ENCODE data around the gene CLMN.

The CLMN gene

DNA sequence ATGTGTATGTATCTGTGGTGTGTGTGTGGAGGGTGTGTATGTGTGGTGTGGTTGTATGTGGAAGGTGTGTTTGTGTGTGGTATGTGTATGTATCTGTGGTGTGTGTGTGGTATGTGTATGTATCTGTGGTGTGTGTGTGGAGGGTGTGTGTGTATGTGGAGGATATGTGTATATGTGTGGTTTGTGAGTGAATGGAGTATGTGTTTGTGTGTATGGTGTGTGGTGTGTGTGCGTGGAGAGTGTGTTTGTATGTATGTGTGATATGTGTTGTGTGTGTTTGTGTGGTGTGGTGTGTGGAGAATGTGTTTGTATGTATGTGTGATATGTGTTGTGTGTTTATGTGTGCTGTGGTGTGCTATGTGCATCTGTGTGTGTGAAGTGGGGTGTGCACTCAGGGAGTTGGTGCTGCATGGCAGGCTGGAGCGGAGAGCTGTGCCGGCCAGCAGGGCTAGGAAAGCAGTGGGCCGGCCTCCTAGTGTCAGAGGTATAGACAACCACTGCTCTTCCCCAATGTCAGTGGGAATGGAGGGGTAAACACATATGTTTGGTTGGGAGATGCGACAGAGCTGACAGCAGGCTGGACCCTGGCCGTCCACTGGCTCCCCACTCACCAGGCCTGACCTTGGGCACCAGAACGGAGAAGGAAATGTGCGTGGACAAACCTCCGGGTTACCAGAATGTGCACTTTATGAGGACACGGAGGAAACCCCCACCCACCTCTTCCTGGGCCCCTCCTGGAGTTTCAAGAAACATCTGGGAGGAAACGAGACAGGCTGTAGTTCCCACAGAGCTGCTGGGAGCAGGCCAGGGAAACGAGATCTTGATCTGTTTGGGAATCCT, 60.7 kb downstream of the CLMN start:
- TF ChIP-seq CTCF (IDR thresholded peaks at IDR 0.05): no peak

DNA sequence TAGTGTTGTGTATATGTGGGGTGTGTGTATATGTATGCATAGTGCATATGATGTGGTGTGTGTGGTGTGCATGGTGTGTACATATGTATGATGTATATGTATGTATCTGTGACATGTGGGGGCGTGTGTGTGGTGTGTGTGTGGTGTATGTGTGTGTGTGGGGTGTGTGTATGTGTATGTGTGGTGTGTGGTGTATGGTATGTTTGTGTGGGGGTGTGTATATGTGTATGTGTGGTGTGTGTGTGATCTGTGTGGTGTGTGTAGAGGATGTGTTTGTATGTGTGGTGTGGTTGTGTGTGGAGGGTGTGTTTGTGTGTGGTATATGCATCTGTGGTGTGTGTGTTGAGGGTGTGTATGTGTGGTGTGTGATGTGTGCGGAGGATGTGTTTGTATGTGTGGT, 61.6 kb downstream of the CLMN start:
- TF ChIP-seq CTCF (IDR thresholded peaks at IDR 0.05): no peak

DNA sequence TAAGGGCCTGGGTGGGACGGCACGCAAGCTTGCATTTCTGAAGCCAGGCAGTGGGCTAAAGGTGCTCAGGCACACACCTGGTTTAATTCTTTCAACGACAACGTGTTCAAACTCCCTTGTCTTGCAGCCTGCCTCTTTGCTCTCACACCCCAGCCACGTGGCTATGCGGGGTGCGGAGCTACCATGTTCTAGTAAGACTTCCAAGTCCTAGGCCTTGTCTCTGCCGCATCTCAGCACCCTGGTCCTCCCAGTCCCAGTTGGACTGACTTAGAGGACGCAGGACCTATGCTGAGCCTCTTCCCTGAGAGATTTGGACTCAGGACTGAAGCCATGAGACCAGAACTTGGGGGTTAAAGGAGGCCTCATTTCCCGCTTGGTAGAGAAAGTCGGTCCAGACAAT, 62.2 kb downstream of the CLMN start:
- TF ChIP-seq CTCF (IDR thresholded peaks at IDR 0.05): no peak

- no peak for TF ChIP-seq CTCF (IDR thresholded peaks at IDR 0.05)
These were observed 63.0 kb downstream of the CLMN start for GRCh38 chr14:95256776-95257060.

DNA sequence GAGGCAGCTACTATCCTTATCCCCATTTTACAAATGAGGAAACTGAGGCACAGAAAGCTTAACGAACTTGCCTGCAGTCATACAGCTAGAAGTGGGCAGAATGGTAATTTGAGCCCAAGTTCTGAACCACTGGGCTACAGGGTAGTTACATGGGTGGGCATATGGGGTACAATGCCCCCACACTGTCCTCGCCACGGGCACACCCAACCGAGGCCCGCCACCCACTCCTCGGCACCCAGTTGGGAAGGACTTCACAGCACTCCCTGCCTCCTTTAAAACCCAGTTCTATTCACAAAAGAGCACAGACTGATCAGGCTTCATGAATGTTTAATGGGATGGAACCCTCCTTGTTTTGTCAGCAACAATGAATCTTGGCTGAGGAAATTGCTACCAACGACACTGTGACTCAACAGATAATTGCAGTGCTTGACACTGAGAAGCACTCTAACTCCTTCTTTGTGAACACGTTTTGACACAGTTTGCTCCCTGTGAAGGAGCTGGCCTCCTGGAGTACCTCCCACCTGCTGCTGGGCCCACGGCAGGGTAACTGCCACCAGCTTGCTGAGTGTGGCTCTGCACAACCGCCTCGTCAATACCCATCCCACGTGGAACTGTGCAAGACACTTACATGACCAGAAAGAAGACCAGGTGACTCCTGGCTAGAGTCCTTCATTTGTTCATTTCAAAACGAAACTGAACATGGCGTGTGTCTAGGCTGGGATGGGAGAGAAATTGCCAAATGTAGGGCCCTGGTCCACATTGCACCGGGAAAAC, 63.5 kb downstream of the CLMN start:
- no peak for TF ChIP-seq CTCF (IDR thresholded peaks at IDR 0.05)

DNA sequence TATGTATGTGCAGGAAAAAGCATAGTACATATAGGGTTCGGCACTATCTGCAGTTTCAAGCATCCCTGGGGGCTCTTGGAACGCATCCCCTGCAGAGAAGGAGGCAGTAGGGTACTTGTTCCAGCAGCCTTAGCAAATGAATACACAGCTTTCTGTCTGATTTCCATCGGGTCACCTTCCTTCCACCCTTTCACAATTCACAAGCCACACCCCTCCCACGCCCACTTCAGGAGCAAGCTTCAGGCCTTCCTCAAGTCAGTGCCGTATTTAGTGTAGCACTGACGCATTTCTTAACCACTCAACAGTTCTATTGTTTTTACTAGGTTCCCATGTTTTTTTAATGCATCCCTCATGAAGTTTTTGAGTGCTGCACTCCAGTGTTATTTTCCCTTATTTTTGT, 64.2 kb downstream of the CLMN start:
- no peak for TF ChIP-seq CTCF (IDR thresholded peaks at IDR 0.05)

DNA sequence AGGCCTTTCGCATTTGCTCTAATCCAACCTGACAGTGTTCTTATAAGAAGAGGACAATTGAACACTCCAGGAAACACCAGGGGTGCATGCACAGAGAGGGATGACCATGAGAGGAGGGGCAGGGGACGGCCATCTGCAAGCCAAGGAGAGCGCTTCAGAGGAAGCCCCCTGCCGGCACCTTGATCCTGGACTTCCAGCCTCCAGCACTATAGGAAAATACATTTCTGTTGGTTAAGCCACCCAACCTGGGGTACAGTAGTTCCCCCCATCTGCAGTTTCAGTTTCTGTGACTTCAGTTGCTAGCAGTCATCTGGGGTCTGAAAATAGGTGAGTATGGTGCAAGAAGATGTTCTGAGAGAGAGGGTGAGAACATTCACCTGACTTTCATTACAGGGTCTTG, 64.7 kb downstream of the CLMN start:
- TF ChIP-seq CTCF (IDR thresholded peaks at IDR 0.05): no peak
